Astrocyte (in vitro differentiated cells and primary cell): ENCODE measurements around the gene SETD4. TPM values are rescaled to one million over a fixed set of nuclear protein-coding genes. Genes with fewer than 3 reads are reported as not detected.

Experiments
- DNase-seq: peaks from one replicate; pipeline ENCODE4 v3.0.0-alpha.2; 2010; ENCODE audit warnings: low read depth
- FAIRE-seq: peaks from 2 replicates; lab custom pipeline; 2011; peaks lifted over from hg19 to GRCh38; lab: Jason Lieb, UNC
- H2AFZ ChIP-seq: 2 replicates; pipeline ENCODE4 v1.6.0; 2012; ENCODE audit warnings: low read depth, low read length, inconsistent platforms
- H3K27ac ChIP-seq: 2 replicates; pipeline ENCODE4 v1.5.1; 2011; ENCODE audit warnings: low read depth, low read length, inconsistent platforms
- H3K27me3 ChIP-seq: 2 replicates; pipeline ENCODE4 v1.6.0; 2011; ENCODE audit warnings: low read length, inconsistent platforms; ENCODE audit not compliant: insufficient read depth
- H3K36me3 ChIP-seq: 2 replicates; pipeline ENCODE4 v1.5.1; 2011; ENCODE audit warnings: low read length, inconsistent platforms; ENCODE audit not compliant: insufficient read depth
- H3K4me1 ChIP-seq: 2 replicates; pipeline ENCODE4 v1.5.1; 2011; ENCODE audit warnings: low read length, inconsistent platforms; ENCODE audit not compliant: insufficient read depth
- H3K4me2 ChIP-seq: 2 replicates; pipeline ENCODE4 v1.6.0; 2012; ENCODE audit warnings: low read length, inconsistent platforms
- H3K4me3 ChIP-seq: 2 replicates; pipeline ENCODE4 v1.5.1; 2011; ENCODE audit warnings: low read depth, mild to moderate bottlenecking, low read length, inconsistent platforms; ENCODE audit not compliant: insufficient read depth
- H3K79me2 ChIP-seq: 2 replicates; pipeline ENCODE4 v1.6.0; 2012; ENCODE audit warnings: mild to moderate bottlenecking, low read length, inconsistent platforms; ENCODE audit not compliant: insufficient read depth
- H3K9ac ChIP-seq: 2 replicates; pipeline ENCODE4 v1.6.0; 2012; ENCODE audit warnings: mild to moderate bottlenecking, low read length, inconsistent platforms
- H3K9me3 ChIP-seq: 2 replicates; pipeline ENCODE4 v1.5.1; 2012; ENCODE audit warnings: low read depth, mild to moderate bottlenecking, low read length, inconsistent platforms; ENCODE audit not compliant: insufficient read depth
- H4K20me1 ChIP-seq: 2 replicates; pipeline ENCODE4 v1.6.0; 2012; ENCODE audit warnings: low read length, inconsistent platforms; ENCODE audit not compliant: insufficient read depth
- H3K27ac Mint-ChIP-seq: one replicate; pipeline ENCODE4 v1.8.0; 2021; ENCODE audit warnings: mild to moderate bottlenecking, mixed read lengths; ENCODE audit not compliant: unreplicated experiment
- H3K27me3 Mint-ChIP-seq: one replicate; pipeline ENCODE4 v1.8.0; 2021; ENCODE audit warnings: low read depth, mixed read lengths; ENCODE audit not compliant: unreplicated experiment
- H3K36me3 Mint-ChIP-seq: one replicate; pipeline ENCODE4 v1.8.0; 2021; ENCODE audit warnings: low read depth, mixed read lengths; ENCODE audit not compliant: unreplicated experiment
- H3K4me1 Mint-ChIP-seq: one replicate; pipeline ENCODE4 v1.8.0; 2021; ENCODE audit warnings: low read depth, mixed read lengths; ENCODE audit not compliant: unreplicated experiment
- H3K4me3 Mint-ChIP-seq: one replicate; pipeline ENCODE4 v1.8.0; 2021; ENCODE audit warnings: mild to moderate bottlenecking, moderate library complexity, mixed read lengths; ENCODE audit not compliant: unreplicated experiment
- H3K9me3 Mint-ChIP-seq: one replicate; pipeline ENCODE4 v1.8.0; 2021; ENCODE audit warnings: mild to moderate bottlenecking, mixed read lengths; ENCODE audit not compliant: unreplicated experiment
- EZH2 ChIP-seq: IDR thresholded peaks from 2 replicates; pipeline ENCODE4 v1.6.1; 2012; ENCODE audit warnings: mild to moderate bottlenecking, low read length, inconsistent platforms; ENCODE audit not compliant: insufficient read depth
- total RNA-seq: library from RNA; stranded (reverse); gene quantifications from 2 replicates; pipeline ENCODE4 v1.2.1, GENCODE V29; 2021
- TF ChIP-seq, protein P1 (sequence below): IDR thresholded peaks from 2 replicates; pipeline ENCODE4 v1.5.1; 2011; ENCODE audit warnings: low read depth, mild to moderate bottlenecking, inconsistent platforms, low read length, moderate library complexity; ENCODE audit not compliant: insufficient read depth

The SETD4 gene
- total RNA-seq, 1 donor from 2014 or later, result 14.8 TPM

DNA sequence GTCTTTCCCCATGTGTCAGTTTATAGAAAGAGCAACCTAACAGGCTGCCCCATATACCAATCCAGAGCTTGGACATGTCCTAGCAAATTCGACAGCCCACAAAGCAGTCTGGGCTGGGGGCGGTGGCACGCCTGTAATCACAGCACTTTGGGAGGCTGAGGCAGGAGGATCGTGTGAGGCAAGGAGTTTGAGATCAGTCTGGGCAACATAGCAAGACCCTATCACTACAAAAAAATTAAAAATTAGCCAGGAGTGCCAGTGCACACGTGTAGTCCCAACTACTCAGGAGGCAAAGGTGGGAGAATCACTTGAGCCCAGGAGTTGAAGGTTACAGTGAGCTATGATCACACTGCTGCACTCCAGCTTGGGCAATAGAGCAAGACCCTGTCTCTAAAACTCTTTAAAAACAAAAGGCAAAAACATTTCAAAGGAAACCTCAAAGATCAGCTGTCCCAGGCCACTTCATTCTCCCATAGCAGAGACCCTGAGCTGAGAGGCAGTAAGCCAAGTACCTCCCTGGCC, 54.4 kb downstream of the SETD4 start:
- H3K79me2 ChIP-seq, result no peaks in the 10 kb centered on the region
- no peak overlapping the region for H3K4me3 ChIP-seq
- H3K27me3 Mint-ChIP-seq, result peaks cover 13% of the 10 kb centered on the region
- peaks cover 4% of the 10 kb centered on the region for H3K9me3 ChIP-seq
- no peaks in the 10 kb centered on the region for H3K36me3 Mint-ChIP-seq
- H3K4me1 Mint-ChIP-seq, result no peaks in the 10 kb centered on the region
- no peak overlapping the region for H3K4me3 Mint-ChIP-seq
- no peak overlapping the region for H3K9ac ChIP-seq
- H3K27ac ChIP-seq, result no peak overlapping the region
- no peaks in the 10 kb centered on the region for H3K36me3 ChIP-seq
- H3K27ac Mint-ChIP-seq, result no peak overlapping the region
- DNase-seq (no peak), FAIRE-seq (no peak)
- H3K9me3 Mint-ChIP-seq, result peaks cover 14% of the 10 kb centered on the region
- H3K4me1 ChIP-seq, result no peaks in the 10 kb centered on the region
- peaks cover 17% of the 10 kb centered on the region for H3K27me3 ChIP-seq
- H3K4me2 ChIP-seq, result no peak overlapping the region
- H4K20me1 ChIP-seq, result no peaks in the 10 kb centered on the region
- no peak overlapping the region for H2AFZ ChIP-seq
- TF ChIP-seq, protein P1, sequence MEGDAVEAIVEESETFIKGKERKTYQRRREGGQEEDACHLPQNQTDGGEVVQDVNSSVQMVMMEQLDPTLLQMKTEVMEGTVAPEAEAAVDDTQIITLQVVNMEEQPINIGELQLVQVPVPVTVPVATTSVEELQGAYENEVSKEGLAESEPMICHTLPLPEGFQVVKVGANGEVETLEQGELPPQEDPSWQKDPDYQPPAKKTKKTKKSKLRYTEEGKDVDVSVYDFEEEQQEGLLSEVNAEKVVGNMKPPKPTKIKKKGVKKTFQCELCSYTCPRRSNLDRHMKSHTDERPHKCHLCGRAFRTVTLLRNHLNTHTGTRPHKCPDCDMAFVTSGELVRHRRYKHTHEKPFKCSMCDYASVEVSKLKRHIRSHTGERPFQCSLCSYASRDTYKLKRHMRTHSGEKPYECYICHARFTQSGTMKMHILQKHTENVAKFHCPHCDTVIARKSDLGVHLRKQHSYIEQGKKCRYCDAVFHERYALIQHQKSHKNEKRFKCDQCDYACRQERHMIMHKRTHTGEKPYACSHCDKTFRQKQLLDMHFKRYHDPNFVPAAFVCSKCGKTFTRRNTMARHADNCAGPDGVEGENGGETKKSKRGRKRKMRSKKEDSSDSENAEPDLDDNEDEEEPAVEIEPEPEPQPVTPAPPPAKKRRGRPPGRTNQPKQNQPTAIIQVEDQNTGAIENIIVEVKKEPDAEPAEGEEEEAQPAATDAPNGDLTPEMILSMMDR, result no peak
- TF ChIP-seq EZH2, result no peak

DNA sequence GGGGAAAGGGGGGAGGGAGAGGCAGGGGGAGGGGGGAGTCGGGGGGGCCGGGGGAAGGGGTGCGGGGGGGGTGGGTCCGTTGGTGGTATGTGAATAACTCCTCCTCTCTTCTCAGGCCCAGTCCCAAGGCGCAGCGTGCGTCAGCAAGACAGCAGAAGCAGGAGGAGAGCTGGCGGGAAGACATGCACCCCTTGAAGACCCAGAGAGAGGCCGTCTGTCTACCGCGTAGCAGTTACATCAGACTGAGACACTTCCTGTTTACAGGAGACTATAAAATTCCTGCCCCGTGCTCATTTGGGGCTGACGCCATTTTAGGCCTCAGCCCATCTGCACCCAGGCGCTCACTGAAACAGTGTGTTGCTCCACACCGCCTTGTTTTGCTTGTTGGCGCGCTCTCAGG, 55.3 kb downstream of the SETD4 start:
- no peaks in the 10 kb centered on the region for H3K36me3 Mint-ChIP-seq
- H3K9ac ChIP-seq, result no peak overlapping the region
- H3K9me3 ChIP-seq, result peaks cover 4% of the 10 kb centered on the region
- H3K27ac ChIP-seq, result no peak overlapping the region
- DNase-seq (no peak), FAIRE-seq (no peak)
- no peak overlapping the region for H2AFZ ChIP-seq
- H3K36me3 ChIP-seq, result no peaks in the 10 kb centered on the region
- no peaks in the 10 kb centered on the region for H3K4me1 ChIP-seq
- no peak overlapping the region for H3K4me2 ChIP-seq
- H3K4me3 ChIP-seq, result no peak overlapping the region
- no peaks in the 10 kb centered on the region for H3K79me2 ChIP-seq
- peaks cover 19% of the 10 kb centered on the region for H3K27me3 ChIP-seq
- TF ChIP-seq EZH2, result no peak
- TF ChIP-seq, protein P1, result no peak
- H3K27me3 Mint-ChIP-seq, result peaks cover 15% of the 10 kb centered on the region
- H3K4me3 Mint-ChIP-seq, result no peak overlapping the region
- peaks cover 14% of the 10 kb centered on the region for H3K9me3 Mint-ChIP-seq
- H4K20me1 ChIP-seq, result no peaks in the 10 kb centered on the region
- H3K4me1 Mint-ChIP-seq, result no peaks in the 10 kb centered on the region
- no peak overlapping the region for H3K27ac Mint-ChIP-seq

DNA sequence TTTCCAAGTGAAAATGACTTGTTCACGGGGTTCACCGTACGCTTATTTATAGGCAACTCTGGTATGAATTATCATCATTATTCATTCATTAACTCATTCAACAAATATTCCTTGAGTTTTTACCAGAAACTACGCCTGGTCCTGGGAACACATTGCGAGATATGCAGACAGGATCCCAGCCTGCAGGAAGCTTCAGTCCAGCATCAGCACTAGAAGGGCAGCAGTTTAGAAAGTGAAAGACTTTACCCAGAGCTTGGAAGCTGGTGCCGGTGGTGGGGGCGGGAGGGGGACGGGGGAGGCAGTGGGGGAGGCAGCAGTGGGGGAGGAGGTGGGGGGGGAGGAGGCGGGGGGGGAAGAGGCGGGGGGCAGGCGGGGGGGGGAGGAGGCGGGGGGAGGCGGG, 55.9 kb downstream of the SETD4 start:
- Mint-ChIP-seq H3K4me3 (no peak overlapping the region), H3K27me3 (peaks cover 20% of the 10 kb centered on the region), H3K4me1 (no peaks in the 10 kb centered on the region), H3K27ac (no peak overlapping the region), H3K36me3 (no peaks in the 10 kb centered on the region), H3K9me3 (peaks cover 14% of the 10 kb centered on the region)
- Histone ChIP-seq H3K27me3 (peaks cover 17% of the 10 kb centered on the region), H3K9ac (no peak overlapping the region), H3K4me2 (no peak overlapping the region), H3K36me3 (no peaks in the 10 kb centered on the region), H4K20me1 (no peaks in the 10 kb centered on the region), H3K27ac (no peak overlapping the region), H3K9me3 (peaks cover 4% of the 10 kb centered on the region), H3K4me3 (no peak overlapping the region), H2AFZ (no peak overlapping the region), H3K4me1 (no peaks in the 10 kb centered on the region), H3K79me2 (no peaks in the 10 kb centered on the region)
- FAIRE-seq (no peak), DNase-seq (no peak)
- TF ChIP-seq EZH2, result no peak
- TF ChIP-seq, protein P1, result no peak
